HK-2 (cell line): ENCODE data around the gene PMS1.
"Not testable (repeated sequence)": the region's sequence is repeated elsewhere in the genome, so short reads cannot be mapped to it uniquely, and the experiment has no call there.

ENCODE experiments used
- DNase-seq: peaks from one replicate; pipeline ENCODE4 v3.0.0-alpha.2; 2018; ENCODE audit not compliant: unreplicated experiment

Gene PMS1

GRCh38 chr2:189818249-189819038 lies 34.2 kb downstream of the PMS1 start:
- no peak for DNase-seq

DNA sequence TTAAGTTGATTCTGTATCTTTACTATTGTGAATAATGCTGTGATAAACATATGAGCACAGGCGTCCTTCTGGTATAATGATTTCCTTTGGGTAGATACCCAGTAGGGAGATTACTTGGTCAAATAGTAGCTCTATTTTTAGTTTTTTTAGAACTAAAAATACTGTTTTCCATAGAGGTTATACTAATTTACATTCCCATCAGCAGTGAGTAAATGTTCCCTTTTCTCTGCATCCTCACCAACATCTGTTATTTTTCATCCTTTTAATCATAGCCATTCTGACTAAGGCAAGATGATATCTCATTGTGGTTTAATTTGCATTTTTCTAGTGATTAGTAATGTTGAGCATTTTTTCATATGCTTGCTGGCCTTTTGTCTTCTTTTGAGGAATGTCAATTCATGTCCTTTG lies 35.1 kb downstream of the PMS1 start:
- no peak for DNase-seq

- no peak for DNase-seq
These were observed 37.9 kb downstream of the PMS1 start for GRCh38 chr2:189821953-189822748.

DNA sequence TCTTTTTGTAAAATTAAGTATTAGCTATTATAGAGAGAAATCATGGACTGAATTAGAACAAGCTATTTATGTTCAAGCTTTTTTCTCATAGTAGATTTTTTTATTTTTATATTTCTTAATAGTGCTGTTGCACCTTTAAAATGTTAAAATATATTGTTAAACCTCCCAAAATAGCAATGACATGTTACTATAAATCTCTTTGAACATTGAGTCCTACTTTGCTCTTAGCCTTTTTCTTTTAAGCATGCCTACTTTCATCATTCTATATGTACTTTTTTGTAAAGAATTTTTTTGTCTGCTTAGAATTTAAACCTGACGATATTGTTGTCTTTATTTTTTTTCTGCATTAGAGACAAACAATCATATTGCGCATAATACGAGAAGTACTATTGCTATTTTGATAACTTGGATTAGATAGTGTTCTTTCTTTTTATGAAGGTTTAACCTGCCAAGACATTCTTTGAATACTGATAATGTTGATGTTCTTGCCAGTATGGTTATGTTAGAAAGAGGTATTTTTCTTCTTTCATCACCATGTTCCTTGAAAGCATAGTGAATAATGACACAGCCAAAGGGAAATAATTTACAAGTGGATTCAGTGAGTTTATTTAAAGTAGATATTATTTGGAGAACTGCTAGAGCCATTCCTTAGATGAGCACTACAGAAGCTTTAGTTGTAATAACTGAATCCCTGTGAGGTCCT lies 40.6 kb downstream of the PMS1 start:
- DNase-seq = no peak

GRCh38 chr2:189826039-189826438 lies 41.8 kb downstream of the PMS1 start:
- no peak for DNase-seq

DNA sequence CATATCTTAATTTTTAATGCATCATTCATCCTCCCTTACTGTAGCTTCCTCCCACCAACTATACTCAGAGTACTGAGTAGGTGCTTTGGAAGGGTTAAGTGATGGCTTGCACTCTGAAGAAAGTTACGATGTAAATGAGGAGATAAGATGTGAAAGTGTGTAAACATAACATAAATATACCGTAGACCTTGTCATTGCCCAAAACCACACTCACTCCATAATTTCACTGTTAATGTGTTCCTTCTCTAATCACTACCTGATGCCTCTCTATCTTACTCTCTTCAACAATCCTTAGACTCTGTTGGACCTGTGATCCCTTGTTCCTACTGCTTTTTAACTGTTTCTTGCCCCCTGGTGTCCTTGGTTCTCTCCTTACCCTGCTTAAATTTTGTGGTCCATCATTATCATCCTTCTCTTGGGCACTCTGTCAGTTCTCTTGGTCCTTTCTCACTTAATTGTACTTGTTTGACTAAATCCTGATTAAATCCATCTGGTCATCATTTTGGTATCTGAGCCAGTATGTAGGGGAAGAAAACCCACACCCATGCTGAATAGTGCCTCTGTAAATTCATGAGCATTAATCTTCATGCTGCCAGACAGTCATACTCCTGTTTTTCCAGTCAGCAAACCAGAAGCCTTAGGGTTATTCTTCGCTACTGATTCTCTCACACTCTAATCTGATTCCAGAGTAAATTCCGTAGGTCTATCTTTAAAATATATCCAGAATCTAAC lies 45.0 kb downstream of the PMS1 start:
- DNase-seq = no peak

GRCh38 chr2:189830510-189830909 lies 46.3 kb downstream of the PMS1 start:
- DNase-seq = no peak

DNA sequence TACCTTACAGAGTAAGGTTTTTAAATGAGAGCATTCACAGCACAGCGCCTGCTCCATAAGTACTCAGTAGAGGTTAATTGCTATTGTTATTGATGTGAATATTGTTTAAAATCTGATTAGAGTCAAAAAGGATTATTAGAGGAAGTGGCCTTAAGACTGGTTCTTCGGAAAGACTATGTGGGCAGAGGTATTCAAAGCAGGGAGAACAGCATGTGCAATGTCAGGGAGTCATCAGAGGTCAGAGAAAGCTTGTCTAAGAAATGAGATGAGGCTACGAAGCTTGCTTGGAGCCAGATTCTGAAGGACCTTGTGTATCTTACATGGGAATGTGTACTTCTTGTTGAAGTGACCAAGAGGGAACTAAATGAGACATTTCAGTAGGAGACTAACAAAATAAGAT lies 49.8 kb downstream of the PMS1 start:
- no peak for DNase-seq

GRCh38 chr2:189834642-189835041 lies 50.4 kb downstream of the PMS1 start:
- DNase-seq = not testable (repeated sequence)

- DNase-seq = no peak
These were observed 51.8 kb downstream of the PMS1 start for GRCh38 chr2:189835855-189836558.

- no peak for DNase-seq
These were observed 52.4 kb downstream of the PMS1 start for GRCh38 chr2:189836644-189837043.

DNA sequence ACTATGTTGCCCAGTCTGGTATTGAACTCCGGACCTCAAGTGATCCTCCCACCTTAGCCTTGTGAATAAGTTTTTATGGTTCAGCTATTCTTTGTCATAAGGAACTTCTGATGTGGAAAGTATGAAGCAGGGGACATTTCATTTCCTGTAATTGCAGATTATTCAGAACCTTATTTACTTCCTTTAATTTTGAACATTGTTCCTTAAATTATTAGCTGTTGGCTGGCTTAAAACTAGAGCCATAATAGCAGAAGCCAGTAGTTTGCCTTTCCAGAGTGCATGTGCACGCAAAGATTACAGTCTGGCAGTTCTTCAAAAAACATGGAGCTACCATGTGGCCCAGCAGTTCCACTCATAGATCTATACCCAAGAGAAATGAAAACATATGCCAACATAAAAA lies 53.1 kb downstream of the PMS1 start:
- no peak for DNase-seq

DNA sequence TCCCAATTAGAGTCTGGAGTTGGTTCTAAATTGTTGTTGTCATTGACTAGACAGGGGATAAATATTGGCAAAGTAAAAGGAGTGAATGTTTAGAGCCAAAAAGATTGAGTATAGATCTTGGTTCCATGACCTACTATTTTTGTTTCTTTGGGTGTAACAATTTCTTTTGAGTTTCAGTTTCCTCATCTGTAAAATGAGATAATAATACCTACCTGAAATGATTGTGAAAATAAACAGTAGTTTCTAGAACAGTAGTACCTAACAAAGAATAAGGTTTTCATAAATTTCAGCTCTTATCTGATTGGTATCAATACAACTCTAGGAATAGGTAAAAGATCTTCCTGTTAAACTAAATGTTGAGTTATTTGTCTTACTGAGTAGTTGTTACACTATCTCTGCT lies 56.8 kb downstream of the PMS1 start:
- no peak for DNase-seq

GRCh38 chr2:189848276-189848675 lies 64.0 kb downstream of the PMS1 start:
- DNase-seq = no peak

- no peak for DNase-seq
These were observed 65.3 kb downstream of the PMS1 start for GRCh38 chr2:189849550-189849949.

GRCh38 chr2:189851174-189851826 lies 67.0 kb downstream of the PMS1 start:
- no peak for DNase-seq

GRCh38 chr2:189854187-189854586 lies 69.9 kb downstream of the PMS1 start:
- DNase-seq = no peak

- no peak for DNase-seq
These were observed 70.7 kb downstream of the PMS1 start for GRCh38 chr2:189854940-189855339.

DNA sequence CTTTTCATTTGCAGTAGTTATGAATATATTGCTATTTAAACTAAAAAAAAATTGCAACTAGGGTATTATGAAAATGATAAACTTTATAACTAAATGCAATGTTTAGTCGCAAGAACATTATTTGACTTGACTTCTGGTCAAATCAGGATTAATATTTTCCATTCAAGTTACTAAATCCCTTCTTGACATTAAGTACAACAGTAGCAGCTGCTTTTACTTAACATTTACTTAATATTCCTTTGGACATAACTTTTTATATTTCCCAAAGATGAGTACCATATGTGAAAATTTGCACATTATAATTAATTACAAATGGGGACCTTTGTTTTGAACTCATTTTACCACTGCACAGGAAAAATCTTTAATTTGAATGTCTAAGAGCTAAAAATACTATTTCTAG lies 74.0 kb downstream of the PMS1 start:
- no peak for DNase-seq

GRCh38 chr2:189860161-189860560 lies 75.9 kb downstream of the PMS1 start:
- DNase-seq = no peak

- no peak for DNase-seq
These were observed 78.5 kb downstream of the PMS1 start for GRCh38 chr2:189862751-189863150.
